NCI-H2029 (cell line): ENCODE measurements around the gene SPON1.
"Not testable (repeated sequence)": the region's sequence is repeated elsewhere in the genome, so short reads cannot be mapped to it uniquely, and the experiment has no call there.

ENCODE experiments used
- DNase-seq: peaks from one replicate; lab custom pipeline; 2025; lab: John Stamatoyannopoulos, UW

SPON1 gene

DNA sequence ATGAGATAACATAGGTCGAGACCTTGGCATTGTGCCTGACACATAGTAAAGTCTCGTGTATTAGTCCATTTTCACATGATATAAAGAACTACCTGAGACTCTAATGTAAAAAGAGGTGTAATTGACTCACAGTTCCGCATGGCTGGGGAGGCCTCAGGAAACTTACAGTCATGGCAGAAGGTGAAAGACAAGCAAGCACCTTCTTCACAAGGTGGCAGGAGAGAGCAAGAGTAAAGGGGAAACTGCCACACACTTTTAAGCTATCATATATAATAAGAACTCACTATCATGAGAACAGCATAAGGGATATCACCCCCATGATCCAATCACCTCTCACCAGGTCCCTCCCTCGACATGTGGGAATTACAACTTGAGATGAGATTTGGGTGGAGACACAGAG is 165.2 kb downstream of the SPON1 start:
- DNase-seq, result no peak

DNA sequence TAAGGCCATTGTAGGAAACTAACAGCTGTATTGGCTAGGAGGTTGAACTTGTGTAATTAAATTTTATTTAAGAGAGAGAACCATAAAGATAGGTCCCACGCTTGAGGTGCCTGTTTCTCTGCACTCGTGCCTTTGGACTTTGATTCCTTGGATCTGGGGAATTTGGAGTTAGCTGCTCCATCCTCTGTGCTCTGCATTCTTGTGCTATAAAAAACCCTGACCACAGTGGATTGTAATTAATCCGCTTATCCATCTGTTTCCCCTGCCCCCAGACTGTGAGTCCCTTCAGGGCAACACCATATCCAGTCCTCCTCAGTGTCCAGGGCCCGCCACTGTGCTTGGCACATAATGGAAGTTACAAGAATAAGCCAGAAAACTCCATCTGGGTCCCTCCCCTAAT is 169.8 kb downstream of the SPON1 start:
- DNase-seq, result no peak

DNA sequence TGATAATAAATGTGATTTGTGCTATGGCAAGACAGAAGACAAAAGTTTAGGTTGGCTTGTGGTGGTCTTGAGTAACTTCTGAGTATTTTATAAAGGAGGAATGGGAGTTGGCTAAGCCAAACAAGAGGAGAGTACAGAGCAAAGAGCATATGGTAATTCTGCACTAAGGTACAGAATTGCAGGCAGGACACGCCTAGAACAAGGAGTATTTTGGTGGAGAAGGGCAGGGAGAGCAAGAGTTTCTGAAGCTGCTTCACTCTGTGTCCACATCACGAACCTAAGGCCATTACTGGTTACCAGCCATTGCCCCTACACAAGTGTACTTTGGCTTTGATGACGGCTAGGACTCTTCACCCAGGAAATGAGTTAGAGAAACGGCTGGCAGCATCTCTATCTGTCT is 170.9 kb downstream of the SPON1 start:
- no peak for DNase-seq

DNA sequence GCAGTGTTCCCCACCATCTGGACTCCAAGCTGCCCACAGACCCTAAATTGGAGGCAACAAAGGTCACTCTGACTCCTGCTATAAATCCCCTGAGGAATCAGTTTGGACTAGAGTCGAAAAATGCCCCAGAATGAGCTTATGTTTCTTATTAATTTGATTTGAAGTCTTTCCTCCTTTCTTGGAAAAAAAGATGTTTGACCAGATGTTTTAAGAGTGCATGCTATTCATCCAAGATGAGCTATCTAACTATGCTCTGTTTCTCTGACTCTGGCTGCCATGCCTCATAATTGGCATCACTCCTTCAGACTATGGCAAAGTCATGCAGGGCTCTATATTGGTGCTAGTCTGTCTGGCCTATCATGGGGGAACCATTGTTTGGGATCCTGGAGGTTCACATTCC is 174.0 kb downstream of the SPON1 start:
- DNase-seq, result no peak

DNA sequence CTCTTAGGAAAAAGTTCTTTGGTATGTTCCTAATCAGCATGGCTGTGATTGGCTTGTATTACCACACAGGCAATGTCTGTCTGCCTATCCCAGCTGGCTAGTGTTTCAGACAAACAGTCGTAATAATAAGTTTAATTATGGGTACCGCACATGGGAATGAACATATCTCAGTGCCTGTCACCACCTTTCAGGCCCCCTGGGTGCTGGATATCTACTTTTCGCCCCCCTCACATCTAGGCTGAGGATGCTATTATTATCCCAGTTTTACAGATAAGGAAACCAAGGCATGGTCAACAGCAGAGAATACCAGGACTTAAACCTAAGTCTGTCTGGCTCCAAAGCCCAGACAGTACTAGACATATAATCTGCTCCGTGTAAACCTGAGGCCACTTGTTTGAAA is 174.8 kb downstream of the SPON1 start:
- no peak for DNase-seq

DNA sequence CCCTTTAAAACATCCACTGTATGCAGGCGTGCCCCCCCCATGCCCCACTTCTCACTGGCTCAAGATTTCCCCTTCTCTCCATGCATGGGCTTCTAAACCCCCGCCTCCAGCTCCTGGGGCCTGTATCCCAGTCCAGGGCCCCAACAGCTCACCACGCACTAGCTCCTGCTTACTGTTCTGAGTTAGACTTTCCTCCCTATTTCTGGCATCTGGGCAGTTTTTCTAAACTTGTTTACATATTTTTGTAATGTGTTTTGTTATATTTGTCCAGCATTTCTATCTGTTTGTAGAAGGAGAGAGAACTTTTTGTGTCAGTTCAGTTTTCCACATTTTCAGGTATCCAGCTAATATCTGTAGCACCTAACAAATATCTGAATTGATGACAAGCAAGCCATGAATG is 178.5 kb downstream of the SPON1 start:
- no peak for DNase-seq

DNA sequence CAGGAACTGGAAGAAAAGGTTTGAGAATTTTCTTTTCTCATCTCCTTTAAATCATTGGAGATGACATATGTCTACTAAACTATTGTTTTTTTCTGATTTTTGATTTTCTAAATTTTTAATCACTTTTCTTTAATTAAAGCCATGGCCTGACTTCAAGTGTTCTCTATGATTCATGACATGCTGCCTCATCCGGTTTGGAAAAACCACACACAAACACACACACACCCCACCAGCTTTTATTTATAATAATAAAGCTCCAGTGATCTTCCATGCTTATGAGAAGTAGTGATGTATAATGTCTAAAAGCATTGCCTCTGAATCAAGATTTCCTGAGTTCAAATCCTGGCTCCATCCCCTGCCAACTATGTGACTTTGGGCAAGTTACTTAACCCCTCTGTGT is 179.2 kb downstream of the SPON1 start:
- no peak for DNase-seq

DNA sequence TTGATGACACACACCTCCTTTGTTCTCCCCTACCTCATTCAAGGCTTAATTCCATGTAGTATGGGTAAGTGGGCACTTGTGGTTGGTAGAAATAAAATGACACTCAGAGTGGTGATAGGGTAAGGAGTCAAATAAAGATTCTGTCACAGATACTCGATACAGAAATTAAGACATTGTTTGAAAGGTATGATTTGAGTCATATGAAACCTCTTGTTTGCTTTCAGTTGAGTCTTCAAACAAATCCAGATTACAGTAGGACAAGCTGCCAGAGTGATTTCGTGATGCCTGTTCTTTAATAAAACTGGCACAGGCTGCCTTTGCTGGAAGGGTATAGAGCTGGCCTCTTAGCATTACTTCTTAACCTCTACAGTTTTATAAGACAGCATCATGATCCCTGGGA is 182.4 kb downstream of the SPON1 start:
- DNase-seq, result peak; percentile 81

DNA sequence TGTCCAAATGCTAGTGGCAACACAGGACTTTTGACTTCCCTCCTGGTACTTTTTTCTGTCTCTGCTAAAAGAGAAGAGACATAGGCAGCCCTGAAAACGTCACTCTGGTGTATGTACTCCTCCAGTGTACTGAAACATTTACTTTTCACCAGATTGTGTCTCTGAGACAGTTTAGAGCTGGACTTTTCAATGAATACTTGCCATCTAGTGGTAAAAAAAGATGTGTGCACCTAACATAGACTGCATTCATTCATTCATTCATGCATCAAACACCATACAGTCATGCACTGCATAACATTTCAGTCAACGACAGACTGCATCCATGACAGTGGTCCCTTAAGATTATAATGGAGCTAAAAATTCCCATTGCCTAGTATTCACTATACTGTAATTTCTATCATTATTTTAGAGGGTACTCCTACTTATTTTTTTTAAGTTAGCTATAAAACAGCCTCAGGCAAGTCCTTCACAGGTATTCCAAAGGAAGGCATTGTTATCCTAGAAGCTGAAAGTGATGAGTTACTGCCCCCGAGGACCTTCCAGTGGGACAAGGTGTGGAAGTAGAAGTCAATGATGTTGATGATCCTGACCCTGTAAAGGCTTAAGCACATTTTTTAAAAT is 186.2 kb downstream of the SPON1 start:
- peak; percentile 24 for DNase-seq

DNA sequence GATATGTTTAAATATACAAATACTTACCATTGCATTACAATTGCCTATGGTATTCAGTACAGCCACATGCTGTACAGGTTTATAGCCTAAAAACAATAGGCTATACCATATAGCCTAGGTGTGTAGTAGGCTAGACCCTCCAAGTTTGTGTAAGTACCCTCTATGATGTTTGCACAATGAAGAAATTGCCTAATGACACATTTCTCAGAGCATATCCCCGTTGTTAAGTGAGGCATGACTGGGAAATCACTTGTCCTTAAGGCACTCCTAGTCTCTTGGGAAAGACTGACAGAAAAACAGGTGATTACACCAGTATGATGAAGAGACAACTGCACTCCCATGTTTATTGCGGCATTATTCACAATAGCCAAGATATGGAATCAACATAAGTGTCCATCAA is 187.2 kb downstream of the SPON1 start:
- DNase-seq, result no peak

DNA sequence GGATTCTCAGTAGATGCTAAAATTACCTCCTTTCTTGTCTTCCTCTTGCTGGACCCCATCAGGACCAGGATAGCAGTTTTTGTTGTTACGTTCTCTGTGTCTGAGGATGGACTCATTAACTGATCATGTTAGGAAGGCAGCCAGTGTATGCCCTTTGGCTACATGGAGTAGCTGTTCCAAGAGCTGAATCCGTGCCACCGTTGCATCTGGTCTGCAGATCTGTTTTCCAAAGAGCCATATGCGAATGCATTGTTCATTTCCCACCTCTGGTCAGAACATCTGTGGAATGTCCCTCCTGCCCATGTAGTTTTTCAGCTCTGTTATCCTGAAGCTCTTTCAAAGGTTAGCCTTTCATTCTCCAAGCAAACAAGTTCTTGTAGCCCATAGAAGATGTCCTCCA is 188.4 kb downstream of the SPON1 start:
- no peak for DNase-seq

DNA sequence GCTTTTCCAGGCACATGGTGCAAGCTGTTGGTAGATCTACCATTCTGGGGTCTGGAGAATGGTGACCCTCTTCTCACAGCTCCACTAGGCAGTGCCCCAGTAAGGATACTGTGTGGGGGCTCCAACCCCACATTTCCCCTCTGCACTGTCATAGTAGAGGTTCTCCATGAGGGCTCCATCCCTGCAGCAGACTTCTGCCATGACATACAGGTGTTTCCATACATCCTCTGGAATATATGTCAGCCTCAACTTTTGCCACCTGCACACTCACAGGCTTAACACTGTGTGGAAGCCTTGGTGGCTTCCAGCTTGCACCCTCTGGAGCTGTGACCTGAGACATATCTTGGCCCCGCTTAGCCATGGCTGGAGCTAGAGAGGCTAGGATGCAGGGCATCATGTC is 191.6 kb downstream of the SPON1 start:
- DNase-seq, result not testable (repeated sequence)

DNA sequence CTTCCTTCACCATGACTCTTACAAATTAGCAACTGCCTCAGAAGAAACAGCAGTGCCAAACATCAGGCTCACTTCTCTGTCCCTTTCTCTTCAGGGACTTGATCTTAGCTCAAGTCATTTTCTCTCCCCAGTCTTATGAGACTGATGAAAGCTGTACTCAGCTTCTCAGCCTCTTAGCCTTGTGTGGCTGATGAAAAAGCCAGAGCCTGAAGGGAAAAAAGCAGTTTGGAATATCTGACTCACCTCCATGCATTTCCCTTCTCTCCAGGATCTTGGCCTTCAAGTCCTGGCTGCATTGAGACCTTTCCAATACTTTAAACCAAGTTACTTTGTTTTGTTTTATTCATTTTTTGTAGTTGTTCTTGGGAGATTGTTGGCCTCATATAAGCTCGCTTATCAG is 195.9 kb downstream of the SPON1 start:
- DNase-seq, result no peak

DNA sequence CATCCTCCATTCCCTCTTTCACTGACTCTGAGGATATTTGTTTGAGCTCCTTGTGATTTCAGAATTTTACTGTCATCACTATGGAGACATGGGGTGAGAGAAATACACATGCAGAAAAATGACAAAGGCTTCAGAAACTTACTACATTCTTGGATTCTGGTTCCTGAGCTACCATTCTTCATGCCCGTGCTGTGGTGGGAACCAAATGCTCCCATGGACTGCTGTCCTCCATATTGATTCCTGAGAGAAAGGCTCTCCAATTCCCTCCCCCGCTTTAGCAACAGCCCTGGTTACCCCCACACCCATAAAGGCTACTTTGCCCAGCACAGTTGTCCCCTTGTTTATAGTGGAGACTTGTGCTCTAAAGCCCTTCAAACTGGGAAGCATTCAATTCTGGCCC is 201.1 kb downstream of the SPON1 start:
- no peak for DNase-seq

DNA sequence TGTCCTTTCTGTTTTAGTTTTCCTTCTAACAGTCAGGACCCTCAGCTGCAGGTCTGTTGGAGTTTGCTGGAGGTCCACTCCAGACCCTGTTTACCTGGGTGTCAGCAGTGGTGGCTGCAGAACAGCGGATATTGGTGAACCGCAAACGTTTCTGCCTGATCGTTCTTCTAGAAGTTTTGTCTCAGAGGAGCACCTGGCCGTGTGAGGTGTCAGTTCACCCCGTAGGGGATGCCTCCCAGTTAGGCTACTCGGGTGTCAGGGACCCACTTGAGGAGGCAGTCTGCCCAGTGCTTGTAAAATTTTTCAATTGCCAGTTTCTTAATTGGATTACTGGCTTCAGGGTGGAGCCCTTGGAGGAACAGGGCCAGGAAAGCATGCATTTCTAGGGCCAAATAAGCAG is 211.2 kb downstream of the SPON1 start:
- not testable (repeated sequence) for DNase-seq

DNA sequence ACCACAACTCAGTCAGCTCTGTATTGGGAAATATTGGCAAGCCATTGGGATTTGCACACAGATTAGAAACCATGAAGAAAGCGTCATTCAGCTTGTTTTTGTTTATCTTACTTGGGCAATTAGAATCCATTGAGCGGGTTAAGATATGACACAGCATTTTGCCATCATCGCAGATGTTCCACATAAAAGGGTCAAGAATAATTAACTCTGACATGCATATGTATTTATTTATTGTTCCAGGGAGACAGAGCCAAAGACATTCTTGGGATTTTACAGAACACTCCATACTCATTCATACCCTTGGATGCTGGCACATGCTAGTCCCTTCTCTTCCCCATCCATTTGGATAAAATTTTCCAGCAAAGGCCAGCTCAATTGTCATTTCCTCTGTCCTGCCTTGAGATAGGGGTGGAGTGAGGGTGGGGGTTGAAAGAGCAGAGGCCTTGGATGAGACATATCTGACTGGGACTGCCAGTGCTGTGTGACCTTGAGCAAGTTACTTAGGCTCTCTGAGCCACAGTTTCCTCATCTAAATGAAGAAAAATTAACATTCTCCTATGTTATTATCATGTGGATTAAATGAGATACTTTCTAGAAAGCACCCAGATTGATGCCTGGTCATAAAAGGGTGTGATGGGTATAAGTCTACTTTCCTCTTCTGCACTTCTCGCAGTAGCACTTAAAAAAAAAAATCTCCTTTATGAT is 216.7 kb downstream of the SPON1 start:
- DNase-seq, result no peak

DNA sequence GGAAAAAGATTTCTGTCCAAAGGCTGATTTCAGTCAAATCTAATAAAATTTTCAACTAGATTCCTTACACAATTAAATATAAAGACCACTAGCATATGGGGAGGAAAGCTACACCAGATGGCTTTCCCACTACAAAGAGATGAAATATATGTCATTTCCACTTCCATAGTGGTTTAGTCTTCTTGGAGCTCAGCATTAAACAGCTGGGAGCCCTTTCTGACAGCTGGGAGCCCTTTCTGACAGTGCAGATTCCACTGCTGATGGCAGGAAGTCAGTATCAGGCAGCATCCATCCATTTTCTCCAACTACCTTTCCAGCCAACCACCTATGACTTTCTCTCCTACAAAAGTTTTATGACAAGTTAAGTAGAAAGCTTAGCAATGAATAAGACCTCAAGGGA is 218.6 kb downstream of the SPON1 start:
- no peak for DNase-seq

DNA sequence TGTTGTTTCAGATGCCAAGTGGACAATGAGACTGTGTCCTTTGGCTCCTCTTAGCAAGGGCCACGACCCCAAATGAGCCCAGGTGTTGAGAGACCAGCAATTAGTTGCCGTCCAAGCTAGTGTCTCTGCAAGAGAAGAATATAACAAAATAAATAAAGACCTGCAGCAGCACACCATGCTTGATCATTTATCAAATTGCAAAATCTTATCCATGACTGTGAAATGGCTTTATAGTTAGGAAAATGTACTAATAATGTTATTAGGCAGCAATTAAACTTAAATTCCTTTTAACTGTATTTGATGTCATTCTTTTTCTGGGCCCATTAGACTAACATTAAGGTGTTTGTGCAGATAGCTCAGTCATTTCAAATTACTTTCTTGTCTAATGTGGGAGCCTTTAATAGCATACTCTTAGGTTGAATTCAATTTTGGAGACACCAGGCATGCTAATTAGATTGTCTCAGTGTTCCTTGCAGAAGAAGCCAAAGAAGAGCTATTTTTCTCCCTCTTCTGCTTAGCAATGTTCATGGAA is 220.4 kb downstream of the SPON1 start:
- DNase-seq, result no peak

DNA sequence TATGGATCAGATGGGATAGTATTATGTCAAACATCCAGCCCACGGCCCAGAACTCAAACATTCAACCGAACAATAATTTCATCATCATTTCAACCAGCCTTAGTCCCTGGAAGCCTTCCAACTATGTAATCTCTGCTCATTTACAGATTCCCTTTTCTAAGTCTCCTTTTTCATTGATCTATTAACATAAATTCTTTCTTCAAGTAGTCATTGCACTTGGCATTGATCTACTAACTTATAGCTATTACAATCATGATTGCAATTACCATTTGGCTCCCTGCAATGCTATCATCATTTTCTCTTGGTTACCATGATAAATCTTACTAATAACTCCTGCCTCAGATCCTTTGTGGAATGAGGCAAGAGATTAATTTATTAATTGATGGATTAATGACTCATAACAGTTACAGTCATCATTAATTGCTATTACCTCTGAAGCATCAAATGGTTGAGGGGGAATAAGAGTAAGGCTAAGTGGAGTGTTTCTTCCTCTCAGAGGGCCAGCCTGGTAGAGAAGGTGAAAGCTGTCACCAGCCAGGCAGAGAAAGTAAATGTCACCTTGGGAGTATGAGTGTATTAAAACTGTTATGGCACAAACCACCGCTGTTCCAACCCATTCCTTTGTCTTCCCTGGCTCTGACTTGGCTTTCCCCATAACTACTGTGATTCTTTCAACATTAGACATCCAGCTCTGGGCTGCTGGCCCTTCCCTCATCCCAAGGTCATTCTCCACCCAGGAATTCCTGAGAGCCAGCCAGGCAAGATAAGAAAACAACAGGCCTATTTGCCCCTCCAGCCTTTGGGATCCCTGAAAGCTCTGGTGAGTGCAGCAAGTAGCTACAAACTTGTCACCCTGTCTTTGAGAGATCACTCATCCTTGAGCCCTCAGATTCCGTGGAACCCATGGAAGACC is 221.8 kb downstream of the SPON1 start:
- no peak for DNase-seq

DNA sequence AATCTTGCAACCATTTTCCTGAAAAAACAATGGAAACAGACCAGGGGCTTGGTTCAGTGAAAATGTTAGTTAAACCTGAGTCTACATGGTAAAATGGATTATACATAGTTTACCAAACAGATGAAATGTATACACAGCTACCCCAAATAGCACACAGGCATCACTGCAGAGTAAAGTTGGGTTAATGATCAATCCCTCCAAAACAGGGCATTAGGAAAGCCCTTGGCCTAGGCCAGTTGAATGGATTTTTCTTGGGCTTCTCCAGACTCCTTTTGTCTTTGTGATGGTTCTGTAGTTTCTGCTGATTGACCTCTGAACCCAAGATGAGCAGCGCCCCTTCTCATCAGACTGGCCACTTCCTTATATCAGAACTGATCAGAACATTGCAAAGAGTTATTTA is 222.9 kb downstream of the SPON1 start:
- DNase-seq, result no peak

DNA sequence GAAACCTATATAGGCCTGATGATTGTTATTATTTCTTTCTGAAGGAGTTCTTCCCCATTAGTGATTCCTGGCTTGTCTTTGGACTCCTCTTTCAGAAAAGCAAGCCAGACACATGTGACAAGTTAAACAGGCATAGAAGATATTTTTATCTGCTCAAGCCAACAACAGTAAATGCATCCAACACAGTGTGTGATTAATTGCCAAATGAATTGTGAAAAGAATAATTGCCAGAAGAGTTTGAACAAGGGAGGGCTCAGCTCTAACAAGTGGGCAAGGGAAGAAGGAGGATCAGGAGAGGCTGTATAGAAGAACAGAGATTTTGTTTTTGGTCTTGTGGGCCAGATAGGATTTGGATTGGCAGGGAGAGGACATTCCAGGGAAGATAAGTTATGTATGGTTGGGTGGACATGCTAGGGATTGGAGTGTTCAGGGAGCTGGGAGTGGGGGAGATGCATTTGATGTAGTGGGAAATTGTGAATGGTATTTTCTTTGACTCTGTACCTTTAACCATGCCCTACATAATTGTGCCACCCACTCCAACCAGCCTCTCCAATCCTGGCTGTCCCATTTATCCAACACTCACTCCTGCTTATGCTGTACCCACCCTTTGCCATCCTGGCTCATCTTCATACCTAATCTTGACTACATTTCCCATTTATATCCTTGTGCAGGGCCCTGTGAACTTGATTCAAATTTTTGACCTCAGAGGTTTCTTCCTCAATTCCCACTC is 223.7 kb downstream of the SPON1 start:
- DNase-seq, result no peak

DNA sequence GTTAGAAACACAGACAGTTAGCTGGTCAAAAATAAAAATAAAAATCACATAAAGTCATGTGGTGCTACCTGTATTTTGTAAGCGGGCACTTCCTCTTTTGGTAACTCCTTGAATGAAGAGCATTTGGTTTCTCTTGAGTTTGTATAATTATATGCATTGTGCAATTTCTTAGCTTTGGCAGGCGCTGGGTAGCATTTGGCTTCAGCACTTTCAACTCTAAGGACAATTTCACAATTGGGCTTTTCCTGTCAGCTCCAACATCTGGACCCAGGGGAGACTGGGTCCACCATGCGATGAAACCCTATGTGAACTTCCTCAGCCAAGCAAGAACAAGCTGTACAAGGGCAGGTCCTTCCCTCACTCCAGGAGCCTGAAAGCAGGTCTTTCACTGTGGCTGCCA is 227.4 kb downstream of the SPON1 start:
- no peak for DNase-seq
